ENCODE measurements around the gene ACSM4. TPM values are rescaled to one million over a fixed set of nuclear protein-coding genes. Genes with fewer than 3 reads are reported as not detected.
"Not testable (repeated sequence)": the region's sequence is repeated elsewhere in the genome, so short reads cannot be mapped to it uniquely, and the experiment has no call there.

Gene ACSM4
- total and polyA plus RNA-seq, 4 donors = not detected

DNA sequence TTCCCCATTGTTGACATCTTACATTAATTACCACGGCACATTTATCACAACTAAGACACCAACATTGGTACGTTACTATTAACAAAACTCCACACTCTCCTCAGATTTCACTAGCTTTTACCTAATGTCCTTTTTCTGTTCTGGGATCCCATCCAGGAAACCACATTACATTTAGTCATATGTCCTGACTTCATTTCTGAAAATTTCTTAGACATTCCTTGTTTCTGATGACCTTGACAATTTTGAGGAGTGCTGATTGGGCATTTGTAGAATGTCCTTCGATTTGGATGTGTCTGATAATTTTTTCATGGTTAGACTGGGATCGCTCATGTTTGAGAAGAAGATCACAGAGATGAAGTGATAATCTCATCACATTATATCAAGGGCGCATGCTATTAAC, 34.6 kb upstream of the ACSM4 start:
- WGBS = 79% methylated on average over 5 of the region's 5 CpGs
- H3K4me1 ChIP-seq (ENCODE audit: control insufficient read depth in 4 of 4, insufficient read depth in 4 of 4, low read length in 3 of 4) = no peaks in the 10 kb centered on the region
- H3K27ac ChIP-seq (ENCODE audit: low read depth in 1 of 2, low read length in 2 of 2) = no peak overlapping the region
- no peak overlapping the region for H3K4me3 ChIP-seq (ENCODE audit: low read depth in 1 of 3, low read length in 3 of 3)
- TF ChIP-seq, protein P1, sequence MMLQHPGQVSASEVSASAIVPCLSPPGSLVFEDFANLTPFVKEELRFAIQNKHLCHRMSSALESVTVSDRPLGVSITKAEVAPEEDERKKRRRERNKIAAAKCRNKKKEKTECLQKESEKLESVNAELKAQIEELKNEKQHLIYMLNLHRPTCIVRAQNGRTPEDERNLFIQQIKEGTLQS (IDR thresholded peaks at IDR 0.05) = no peak
- TF ChIP-seq FOXA2 (IDR thresholded peaks at IDR 0.05) (no peak), JUND (IDR thresholded peaks at IDR 0.05) (no peak), FOXA1 (IDR thresholded peaks at IDR 0.05) (no peak), TAF1 (conservative IDR thresholded peaks at IDR 0.05) (no peak), YY1 (IDR thresholded peaks at IDR 0.05) (no peak), GABPA (IDR thresholded peaks at IDR 0.05 in 1 of 2, conservative IDR thresholded peaks at IDR 0.05 in 1 of 2) (no peak), SP1 (IDR thresholded peaks at IDR 0.05) (no peak)
- TF ChIP-seq, protein P2, sequence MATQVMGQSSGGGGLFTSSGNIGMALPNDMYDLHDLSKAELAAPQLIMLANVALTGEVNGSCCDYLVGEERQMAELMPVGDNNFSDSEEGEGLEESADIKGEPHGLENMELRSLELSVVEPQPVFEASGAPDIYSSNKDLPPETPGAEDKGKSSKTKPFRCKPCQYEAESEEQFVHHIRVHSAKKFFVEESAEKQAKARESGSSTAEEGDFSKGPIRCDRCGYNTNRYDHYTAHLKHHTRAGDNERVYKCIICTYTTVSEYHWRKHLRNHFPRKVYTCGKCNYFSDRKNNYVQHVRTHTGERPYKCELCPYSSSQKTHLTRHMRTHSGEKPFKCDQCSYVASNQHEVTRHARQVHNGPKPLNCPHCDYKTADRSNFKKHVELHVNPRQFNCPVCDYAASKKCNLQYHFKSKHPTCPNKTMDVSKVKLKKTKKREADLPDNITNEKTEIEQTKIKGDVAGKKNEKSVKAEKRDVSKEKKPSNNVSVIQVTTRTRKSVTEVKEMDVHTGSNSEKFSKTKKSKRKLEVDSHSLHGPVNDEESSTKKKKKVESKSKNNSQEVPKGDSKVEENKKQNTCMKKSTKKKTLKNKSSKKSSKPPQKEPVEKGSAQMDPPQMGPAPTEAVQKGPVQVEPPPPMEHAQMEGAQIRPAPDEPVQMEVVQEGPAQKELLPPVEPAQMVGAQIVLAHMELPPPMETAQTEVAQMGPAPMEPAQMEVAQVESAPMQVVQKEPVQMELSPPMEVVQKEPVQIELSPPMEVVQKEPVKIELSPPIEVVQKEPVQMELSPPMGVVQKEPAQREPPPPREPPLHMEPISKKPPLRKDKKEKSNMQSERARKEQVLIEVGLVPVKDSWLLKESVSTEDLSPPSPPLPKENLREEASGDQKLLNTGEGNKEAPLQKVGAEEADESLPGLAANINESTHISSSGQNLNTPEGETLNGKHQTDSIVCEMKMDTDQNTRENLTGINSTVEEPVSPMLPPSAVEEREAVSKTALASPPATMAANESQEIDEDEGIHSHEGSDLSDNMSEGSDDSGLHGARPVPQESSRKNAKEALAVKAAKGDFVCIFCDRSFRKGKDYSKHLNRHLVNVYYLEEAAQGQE (IDR thresholded peaks at IDR 0.05) = no peak
- no peak for DNase-seq (ENCODE audit: low spot score)
- H3K9ac ChIP-seq (ENCODE audit: low read depth in 1 of 2, low read length in 2 of 2) = no peak overlapping the region
- H3K9me3 ChIP-seq (ENCODE audit: control insufficient read depth in 4 of 4, low read length in 3 of 4) = no peaks in the 10 kb centered on the region
- peaks cover 0 to 3% (median 0%) of the 10 kb centered on the region in 4 donors for H3K27me3 ChIP-seq (ENCODE audit: control insufficient read depth in 4 of 4, insufficient read depth in 4 of 4, low read length in 3 of 4)
- H3K36me3 ChIP-seq (ENCODE audit: control insufficient read depth in 4 of 4, insufficient read depth in 3 of 4, low read depth in 1 of 4, low read length in 3 of 4) = no peaks in the 10 kb centered on the region

DNA sequence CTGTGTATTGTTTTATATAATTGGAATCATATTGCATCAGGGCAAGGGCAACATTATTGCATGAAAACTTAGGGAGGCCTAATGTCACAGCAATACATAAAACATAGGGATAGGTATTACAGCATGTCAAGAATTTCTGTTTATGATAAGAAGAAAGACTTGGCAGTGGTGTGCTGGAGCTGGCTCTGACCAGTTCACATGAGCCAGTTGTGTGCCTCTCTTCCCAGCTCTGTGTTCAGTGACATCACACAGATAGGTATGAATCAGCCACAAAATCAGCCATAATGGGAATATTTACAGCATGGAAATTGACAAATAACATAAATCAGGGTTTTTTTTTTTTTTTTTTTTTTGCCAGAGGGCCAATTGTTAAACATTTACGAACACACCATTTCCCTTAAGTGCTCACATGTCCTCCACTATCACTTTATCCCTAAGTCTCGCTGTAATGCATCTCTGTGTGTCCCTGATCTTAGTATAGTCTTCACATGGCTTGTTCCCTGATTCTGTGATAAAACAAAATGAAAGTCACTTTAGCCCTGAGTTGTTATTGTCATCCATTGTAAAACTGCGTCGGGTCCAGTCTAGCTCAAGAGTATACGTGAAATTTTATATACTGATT, 31.9 kb upstream of the ACSM4 start:
- H3K9me3 ChIP-seq (ENCODE audit: control insufficient read depth in 4 of 4, low read length in 3 of 4) = no peaks in the 10 kb centered on the region
- no peaks in the 10 kb centered on the region for H3K4me1 ChIP-seq (ENCODE audit: control insufficient read depth in 4 of 4, insufficient read depth in 4 of 4, low read length in 3 of 4)
- peaks cover 0 to 3% (median 0%) of the 10 kb centered on the region in 4 donors for H3K27me3 ChIP-seq (ENCODE audit: control insufficient read depth in 4 of 4, insufficient read depth in 4 of 4, low read length in 3 of 4)
- H3K36me3 ChIP-seq (ENCODE audit: control insufficient read depth in 4 of 4, insufficient read depth in 3 of 4, low read depth in 1 of 4, low read length in 3 of 4) = no peaks in the 10 kb centered on the region
- TF ChIP-seq NR2F2 (IDR thresholded peaks at IDR 0.05) (no peak), SP1 (IDR thresholded peaks at IDR 0.05) (no peak), HNF4A (conservative IDR thresholded peaks at IDR 0.05) (no peak), HNF4G (IDR thresholded peaks at IDR 0.05) (no peak), JUND (IDR thresholded peaks at IDR 0.05) (no peak), TAF1 (conservative IDR thresholded peaks at IDR 0.05) (no peak), EGR1 (IDR thresholded peaks at IDR 0.05; ENCODE audit: low read depth in 2 of 2) (no peak), YY1 (IDR thresholded peaks at IDR 0.05) (no peak), FOXA1 (IDR thresholded peaks at IDR 0.05) (no peak), MAX (IDR thresholded peaks at IDR 0.05) (no peak), RAD21 (IDR thresholded peaks at IDR 0.05) (no peak), FOXA2 (IDR thresholded peaks at IDR 0.05) (no peak), RXRA (IDR thresholded peaks at IDR 0.05) (no peak)
- TF ChIP-seq, protein P1 (IDR thresholded peaks at IDR 0.05) = no peak
- TF ChIP-seq, protein P2 (IDR thresholded peaks at IDR 0.05) = no peak
- TF ChIP-seq, protein P3, sequence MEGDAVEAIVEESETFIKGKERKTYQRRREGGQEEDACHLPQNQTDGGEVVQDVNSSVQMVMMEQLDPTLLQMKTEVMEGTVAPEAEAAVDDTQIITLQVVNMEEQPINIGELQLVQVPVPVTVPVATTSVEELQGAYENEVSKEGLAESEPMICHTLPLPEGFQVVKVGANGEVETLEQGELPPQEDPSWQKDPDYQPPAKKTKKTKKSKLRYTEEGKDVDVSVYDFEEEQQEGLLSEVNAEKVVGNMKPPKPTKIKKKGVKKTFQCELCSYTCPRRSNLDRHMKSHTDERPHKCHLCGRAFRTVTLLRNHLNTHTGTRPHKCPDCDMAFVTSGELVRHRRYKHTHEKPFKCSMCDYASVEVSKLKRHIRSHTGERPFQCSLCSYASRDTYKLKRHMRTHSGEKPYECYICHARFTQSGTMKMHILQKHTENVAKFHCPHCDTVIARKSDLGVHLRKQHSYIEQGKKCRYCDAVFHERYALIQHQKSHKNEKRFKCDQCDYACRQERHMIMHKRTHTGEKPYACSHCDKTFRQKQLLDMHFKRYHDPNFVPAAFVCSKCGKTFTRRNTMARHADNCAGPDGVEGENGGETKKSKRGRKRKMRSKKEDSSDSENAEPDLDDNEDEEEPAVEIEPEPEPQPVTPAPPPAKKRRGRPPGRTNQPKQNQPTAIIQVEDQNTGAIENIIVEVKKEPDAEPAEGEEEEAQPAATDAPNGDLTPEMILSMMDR (IDR thresholded peaks at IDR 0.05; ENCODE audit: low read depth, low read length, missing input control) = no peak
- H3K27ac ChIP-seq (ENCODE audit: low read depth in 1 of 2, low read length in 2 of 2) = no peak overlapping the region
- DNase-seq (ENCODE audit: low spot score) = no peak
- H3K4me3 ChIP-seq (ENCODE audit: low read depth in 1 of 3, low read length in 3 of 3) = no peak overlapping the region
- H3K9ac ChIP-seq (ENCODE audit: low read depth in 1 of 2, low read length in 2 of 2) = no peak overlapping the region
- WGBS = 88% methylated on average over 5 of the region's 5 CpGs

GRCh38 chr12:7275482-7275881, 28.4 kb upstream of the ACSM4 start:
- H3K27me3 ChIP-seq (ENCODE audit: control insufficient read depth in 4 of 4, insufficient read depth in 4 of 4, low read length in 3 of 4); H3K36me3 ChIP-seq (ENCODE audit: control insufficient read depth in 4 of 4, insufficient read depth in 3 of 4, low read depth in 1 of 4, low read length in 3 of 4); H3K27ac ChIP-seq (ENCODE audit: low read depth in 1 of 2, low read length in 2 of 2); DNase-seq (ENCODE audit: low spot score); H3K4me1 ChIP-seq (ENCODE audit: control insufficient read depth in 4 of 4, insufficient read depth in 4 of 4, low read length in 3 of 4); H3K9me3 ChIP-seq (ENCODE audit: control insufficient read depth in 4 of 4, low read length in 3 of 4); H3K9ac ChIP-seq (ENCODE audit: low read depth in 1 of 2, low read length in 2 of 2); H3K4me3 ChIP-seq (ENCODE audit: low read depth in 1 of 3, low read length in 3 of 3): not testable (repeated sequence)

Data from liver (tissue), 9 donors.